HEK293 (cell line): ENCODE data around the gene PHACTR1.

Source experiments
- FEZF1 ChIP-seq: fragments of 450-650 bp; formaldehyde crosslinking; IDR thresholded peaks from 2 replicates; pipeline ENCODE4 v1.5.1; 2016; ENCODE audit warnings: missing biosample characterization, missing genetic modification characterization
- GLIS1 ChIP-seq: fragments of 450-650 bp; formaldehyde crosslinking; IDR thresholded peaks from 2 replicates; pipeline ENCODE4 v1.5.1; 2016; ENCODE audit warnings: missing biosample characterization, missing genetic modification characterization
- IKZF3 ChIP-seq: fragments of 450-650 bp; IDR thresholded peaks from 2 replicates; pipeline ENCODE4 v1.5.0; 2018; ENCODE audit warnings: missing biosample characterization, mild to moderate bottlenecking, missing genetic modification characterization, moderate library complexity
- KLF8 ChIP-seq: fragments of 450-650 bp; formaldehyde crosslinking; IDR thresholded peaks from 2 replicates; pipeline ENCODE4 v1.5.1; 2016; ENCODE audit warnings: missing biosample characterization, missing genetic modification characterization
- OVOL3 ChIP-seq: fragments of 450-650 bp; formaldehyde crosslinking; IDR thresholded peaks from 2 replicates; pipeline ENCODE4 v1.5.1; 2016; ENCODE audit warnings: missing biosample characterization, missing genetic modification characterization
- ZBTB17 ChIP-seq: fragments of 450-650 bp; formaldehyde crosslinking; IDR thresholded peaks from 2 replicates; pipeline ENCODE4 v1.5.1; 2016; ENCODE audit warnings: missing biosample characterization, missing genetic modification characterization
- ZNF175 ChIP-seq: fragments of 450-650 bp; formaldehyde crosslinking; IDR thresholded peaks from 2 replicates; pipeline ENCODE4 v1.5.1; 2016; ENCODE audit warnings: missing biosample characterization, missing genetic modification characterization
- ZNF335 ChIP-seq: fragments of 450-650 bp; formaldehyde crosslinking; conservative IDR thresholded peaks from 2 replicates; pipeline ENCODE4 v1.5.1; 2016; ENCODE audit warnings: missing biosample characterization, missing genetic modification characterization
- ZNF391 ChIP-seq: fragments of 450-650 bp; formaldehyde crosslinking; IDR thresholded peaks from 2 replicates; pipeline ENCODE4 v1.5.1; 2016; ENCODE audit warnings: low read depth, missing biosample characterization, missing genetic modification characterization, borderline replicate concordance
- ZNF404 ChIP-seq: fragments of 450-650 bp; formaldehyde crosslinking; IDR thresholded peaks from 2 replicates; pipeline ENCODE4 v1.5.1; 2017; ENCODE audit warnings: missing biosample characterization, missing genetic modification characterization
- ZNF433 ChIP-seq: fragments of 450-650 bp; formaldehyde crosslinking; IDR thresholded peaks from 2 replicates; pipeline ENCODE4 v1.5.1; 2016; ENCODE audit warnings: missing biosample characterization, missing genetic modification characterization, low read depth
- ZNF624 ChIP-seq: fragments of 450-650 bp; formaldehyde crosslinking; IDR thresholded peaks from 2 replicates; pipeline ENCODE4 v1.5.1; 2017; ENCODE audit warnings: missing biosample characterization, missing genetic modification characterization
- ZNF76 ChIP-seq: fragments of 450-650 bp; formaldehyde crosslinking; IDR thresholded peaks from 2 replicates; pipeline ENCODE4; 2016; ENCODE audit warnings: low read depth, missing biosample characterization, missing genetic modification characterization, borderline replicate concordance
- ZNF777 ChIP-seq: fragments of 450-650 bp; formaldehyde crosslinking; IDR thresholded peaks from 2 replicates; pipeline ENCODE4 v1.5.1; 2017; ENCODE audit warnings: missing biosample characterization, missing genetic modification characterization, borderline replicate concordance
- ZSCAN30 ChIP-seq: fragments of 450-650 bp; IDR thresholded peaks from 2 replicates; pipeline ENCODE4 v1.5.1; 2018; ENCODE audit warnings: missing biosample characterization, mild to moderate bottlenecking, missing genetic modification characterization, moderate library complexity
- TF ChIP-seq, protein P1 (sequence below): fragments of 450-650 bp; formaldehyde crosslinking; IDR thresholded peaks from 2 replicates; pipeline ENCODE4 v1.5.1; 2017; ENCODE audit warnings: missing biosample characterization, missing genetic modification characterization
- TF ChIP-seq, protein P2 (sequence below): fragments of 450-650 bp; IDR thresholded peaks from 2 replicates; pipeline ENCODE4 v1.5.1; 2018; ENCODE audit warnings: missing biosample characterization, mild to moderate bottlenecking, missing genetic modification characterization
- TF ChIP-seq, protein P3 (sequence below): fragments of 450-650 bp; formaldehyde crosslinking; IDR thresholded peaks from 2 replicates; pipeline ENCODE4 v1.5.1; 2016; ENCODE audit warnings: missing biosample characterization, missing genetic modification characterization
- TF ChIP-seq, protein P4 (sequence below): fragments of 450-650 bp; formaldehyde crosslinking; IDR thresholded peaks from 2 replicates; pipeline ENCODE4 v1.5.1; 2016; ENCODE audit warnings: missing biosample characterization, missing genetic modification characterization
- TF ChIP-seq, protein P5 (sequence below): fragments of 450-650 bp; formaldehyde crosslinking; IDR thresholded peaks from 2 replicates; pipeline ENCODE4 v1.5.1; 2016; ENCODE audit warnings: missing biosample characterization, missing genetic modification characterization, borderline replicate concordance
- TF ChIP-seq, protein P6 (sequence below): fragments of 450-650 bp; formaldehyde crosslinking; IDR thresholded peaks from 2 replicates; pipeline ENCODE4 v1.5.1; 2016; ENCODE audit warnings: missing biosample characterization, missing genetic modification characterization
- TF ChIP-seq, protein P7 (sequence below): fragments of 450-650 bp; formaldehyde crosslinking; IDR thresholded peaks from 2 replicates; pipeline ENCODE4 v1.5.1; 2016; ENCODE audit warnings: missing biosample characterization, missing genetic modification characterization
- TF ChIP-seq, protein P8 (sequence below): fragments of 450-650 bp; IDR thresholded peaks from 2 replicates; pipeline ENCODE4 v1.5.1; 2018; ENCODE audit warnings: missing biosample characterization, missing genetic modification characterization

Gene PHACTR1

DNA sequence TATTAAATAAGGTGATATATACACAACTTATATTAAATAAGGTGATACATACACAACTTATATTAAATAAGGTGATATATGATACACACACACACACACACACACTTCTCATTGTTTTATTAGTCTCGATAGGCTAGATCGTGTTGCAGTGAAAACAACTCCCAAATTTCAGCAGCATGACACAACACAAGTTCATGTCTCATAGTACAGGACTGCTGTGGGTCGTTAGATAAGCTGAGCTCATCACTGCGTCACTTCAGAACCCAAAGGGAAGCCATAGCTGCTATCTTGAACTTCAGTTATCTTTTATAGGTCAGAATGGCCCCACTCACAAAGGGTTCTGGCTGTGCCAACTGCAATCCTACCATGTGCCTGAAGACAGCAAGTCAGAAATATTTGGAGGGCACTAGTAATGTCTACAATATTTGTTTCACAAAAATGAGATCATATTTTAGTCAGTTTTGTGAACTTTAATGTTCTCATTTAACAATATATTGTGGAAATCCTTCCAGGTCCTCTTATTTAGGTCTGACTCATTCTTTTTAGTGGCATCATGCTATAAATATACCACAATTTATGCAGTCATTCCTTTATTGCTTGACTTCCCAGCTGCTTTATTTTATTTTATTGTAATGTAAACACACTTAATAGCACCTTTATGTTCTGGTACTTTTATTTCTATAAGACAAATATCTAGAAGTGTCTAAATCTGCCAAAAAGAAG lies 290.2 kb downstream of the PHACTR1 start (continued):
- TF ChIP-seq, protein P1, sequence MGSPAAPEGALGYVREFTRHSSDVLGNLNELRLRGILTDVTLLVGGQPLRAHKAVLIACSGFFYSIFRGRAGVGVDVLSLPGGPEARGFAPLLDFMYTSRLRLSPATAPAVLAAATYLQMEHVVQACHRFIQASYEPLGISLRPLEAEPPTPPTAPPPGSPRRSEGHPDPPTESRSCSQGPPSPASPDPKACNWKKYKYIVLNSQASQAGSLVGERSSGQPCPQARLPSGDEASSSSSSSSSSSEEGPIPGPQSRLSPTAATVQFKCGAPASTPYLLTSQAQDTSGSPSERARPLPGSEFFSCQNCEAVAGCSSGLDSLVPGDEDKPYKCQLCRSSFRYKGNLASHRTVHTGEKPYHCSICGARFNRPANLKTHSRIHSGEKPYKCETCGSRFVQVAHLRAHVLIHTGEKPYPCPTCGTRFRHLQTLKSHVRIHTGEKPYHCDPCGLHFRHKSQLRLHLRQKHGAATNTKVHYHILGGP = peak; percentile 92
- TF ChIP-seq ZNF624 (tag by site-specific recombination) = no peak
- TF ChIP-seq ZNF404 (tag by site-specific recombination) = no peak
- peak; percentile 89 for TF ChIP-seq KLF8 (tag by site-specific recombination)
- peak; percentile 90 for TF ChIP-seq OVOL3
- TF ChIP-seq GLIS1 (tag by site-specific recombination) = 0 out of 2 replicates have a peak, but pooled peaks have one; percentile 57
- TF ChIP-seq, protein P2, sequence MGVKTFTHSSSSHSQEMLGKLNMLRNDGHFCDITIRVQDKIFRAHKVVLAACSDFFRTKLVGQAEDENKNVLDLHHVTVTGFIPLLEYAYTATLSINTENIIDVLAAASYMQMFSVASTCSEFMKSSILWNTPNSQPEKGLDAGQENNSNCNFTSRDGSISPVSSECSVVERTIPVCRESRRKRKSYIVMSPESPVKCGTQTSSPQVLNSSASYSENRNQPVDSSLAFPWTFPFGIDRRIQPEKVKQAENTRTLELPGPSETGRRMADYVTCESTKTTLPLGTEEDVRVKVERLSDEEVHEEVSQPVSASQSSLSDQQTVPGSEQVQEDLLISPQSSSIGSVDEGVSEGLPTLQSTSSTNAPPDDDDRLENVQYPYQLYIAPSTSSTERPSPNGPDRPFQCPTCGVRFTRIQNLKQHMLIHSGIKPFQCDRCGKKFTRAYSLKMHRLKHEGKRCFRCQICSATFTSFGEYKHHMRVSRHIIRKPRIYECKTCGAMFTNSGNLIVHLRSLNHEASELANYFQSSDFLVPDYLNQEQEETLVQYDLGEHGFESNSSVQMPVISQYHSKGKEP = no peak
- no peak; the same call in 1 of the 2 replicates for TF ChIP-seq ZSCAN30
- no peak for TF ChIP-seq ZNF433
- TF ChIP-seq ZNF391 = peak; percentile 91; the same call in 1 of the 2 replicates
- TF ChIP-seq FEZF1 (tag by site-specific recombination) = peak; percentile 86
- TF ChIP-seq, protein P3, sequence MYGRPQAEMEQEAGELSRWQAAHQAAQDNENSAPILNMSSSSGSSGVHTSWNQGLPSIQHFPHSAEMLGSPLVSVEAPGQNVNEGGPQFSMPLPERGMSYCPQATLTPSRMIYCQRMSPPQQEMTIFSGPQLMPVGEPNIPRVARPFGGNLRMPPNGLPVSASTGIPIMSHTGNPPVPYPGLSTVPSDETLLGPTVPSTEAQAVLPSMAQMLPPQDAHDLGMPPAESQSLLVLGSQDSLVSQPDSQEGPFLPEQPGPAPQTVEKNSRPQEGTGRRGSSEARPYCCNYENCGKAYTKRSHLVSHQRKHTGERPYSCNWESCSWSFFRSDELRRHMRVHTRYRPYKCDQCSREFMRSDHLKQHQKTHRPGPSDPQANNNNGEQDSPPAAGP (tag by site-specific recombination) = peak; percentile 77
- TF ChIP-seq IKZF3 (tag by site-specific recombination) = peak; percentile 67
- TF ChIP-seq, protein P4, sequence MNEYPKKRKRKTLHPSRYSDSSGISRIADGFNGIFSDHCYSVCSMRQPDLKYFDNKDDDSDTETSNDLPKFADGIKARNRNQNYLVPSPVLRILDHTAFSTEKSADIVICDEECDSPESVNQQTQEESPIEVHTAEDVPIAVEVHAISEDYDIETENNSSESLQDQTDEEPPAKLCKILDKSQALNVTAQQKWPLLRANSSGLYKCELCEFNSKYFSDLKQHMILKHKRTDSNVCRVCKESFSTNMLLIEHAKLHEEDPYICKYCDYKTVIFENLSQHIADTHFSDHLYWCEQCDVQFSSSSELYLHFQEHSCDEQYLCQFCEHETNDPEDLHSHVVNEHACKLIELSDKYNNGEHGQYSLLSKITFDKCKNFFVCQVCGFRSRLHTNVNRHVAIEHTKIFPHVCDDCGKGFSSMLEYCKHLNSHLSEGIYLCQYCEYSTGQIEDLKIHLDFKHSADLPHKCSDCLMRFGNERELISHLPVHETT = peak; percentile 92
- TF ChIP-seq, protein P5, sequence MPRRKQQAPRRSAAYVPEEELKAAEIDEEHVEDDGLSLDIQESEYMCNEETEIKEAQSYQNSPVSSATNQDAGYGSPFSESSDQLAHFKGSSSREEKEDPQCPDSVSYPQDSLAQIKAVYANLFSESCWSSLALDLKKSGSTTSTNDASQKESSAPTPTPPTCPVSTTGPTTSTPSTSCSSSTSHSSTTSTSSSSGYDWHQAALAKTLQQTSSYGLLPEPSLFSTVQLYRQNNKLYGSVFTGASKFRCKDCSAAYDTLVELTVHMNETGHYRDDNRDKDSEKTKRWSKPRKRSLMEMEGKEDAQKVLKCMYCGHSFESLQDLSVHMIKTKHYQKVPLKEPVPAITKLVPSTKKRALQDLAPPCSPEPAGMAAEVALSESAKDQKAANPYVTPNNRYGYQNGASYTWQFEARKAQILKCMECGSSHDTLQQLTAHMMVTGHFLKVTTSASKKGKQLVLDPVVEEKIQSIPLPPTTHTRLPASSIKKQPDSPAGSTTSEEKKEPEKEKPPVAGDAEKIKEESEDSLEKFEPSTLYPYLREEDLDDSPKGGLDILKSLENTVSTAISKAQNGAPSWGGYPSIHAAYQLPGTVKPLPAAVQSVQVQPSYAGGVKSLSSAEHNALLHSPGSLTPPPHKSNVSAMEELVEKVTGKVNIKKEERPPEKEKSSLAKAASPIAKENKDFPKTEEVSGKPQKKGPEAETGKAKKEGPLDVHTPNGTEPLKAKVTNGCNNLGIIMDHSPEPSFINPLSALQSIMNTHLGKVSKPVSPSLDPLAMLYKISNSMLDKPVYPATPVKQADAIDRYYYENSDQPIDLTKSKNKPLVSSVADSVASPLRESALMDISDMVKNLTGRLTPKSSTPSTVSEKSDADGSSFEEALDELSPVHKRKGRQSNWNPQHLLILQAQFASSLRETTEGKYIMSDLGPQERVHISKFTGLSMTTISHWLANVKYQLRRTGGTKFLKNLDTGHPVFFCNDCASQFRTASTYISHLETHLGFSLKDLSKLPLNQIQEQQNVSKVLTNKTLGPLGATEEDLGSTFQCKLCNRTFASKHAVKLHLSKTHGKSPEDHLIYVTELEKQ (tag by site-specific recombination) = peak; percentile 95
- peak; percentile 76 for TF ChIP-seq ZBTB17 (tag by site-specific recombination)
- TF ChIP-seq, protein P6, sequence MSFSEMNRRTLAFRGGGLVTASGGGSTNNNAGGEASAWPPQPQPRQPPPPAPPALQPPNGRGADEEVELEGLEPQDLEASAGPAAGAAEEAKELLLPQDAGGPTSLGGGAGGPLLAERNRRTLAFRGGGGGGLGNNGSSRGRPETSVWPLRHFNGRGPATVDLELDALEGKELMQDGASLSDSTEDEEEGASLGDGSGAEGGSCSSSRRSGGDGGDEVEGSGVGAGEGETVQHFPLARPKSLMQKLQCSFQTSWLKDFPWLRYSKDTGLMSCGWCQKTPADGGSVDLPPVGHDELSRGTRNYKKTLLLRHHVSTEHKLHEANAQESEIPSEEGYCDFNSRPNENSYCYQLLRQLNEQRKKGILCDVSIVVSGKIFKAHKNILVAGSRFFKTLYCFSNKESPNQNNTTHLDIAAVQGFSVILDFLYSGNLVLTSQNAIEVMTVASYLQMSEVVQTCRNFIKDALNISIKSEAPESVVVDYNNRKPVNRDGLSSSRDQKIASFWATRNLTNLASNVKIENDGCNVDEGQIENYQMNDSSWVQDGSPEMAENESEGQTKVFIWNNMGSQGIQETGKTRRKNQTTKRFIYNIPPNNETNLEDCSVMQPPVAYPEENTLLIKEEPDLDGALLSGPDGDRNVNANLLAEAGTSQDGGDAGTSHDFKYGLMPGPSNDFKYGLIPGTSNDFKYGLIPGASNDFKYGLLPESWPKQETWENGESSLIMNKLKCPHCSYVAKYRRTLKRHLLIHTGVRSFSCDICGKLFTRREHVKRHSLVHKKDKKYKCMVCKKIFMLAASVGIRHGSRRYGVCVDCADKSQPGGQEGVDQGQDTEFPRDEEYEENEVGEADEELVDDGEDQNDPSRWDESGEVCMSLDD = peak; percentile 80
- TF ChIP-seq ZNF335 (tag by site-specific recombination) = peak; percentile 90
- no peak for TF ChIP-seq ZNF175 (tag by site-specific recombination)
- TF ChIP-seq ZNF76 = peak; percentile 10; the same call in 1 of the 2 replicates
- TF ChIP-seq, protein P7, sequence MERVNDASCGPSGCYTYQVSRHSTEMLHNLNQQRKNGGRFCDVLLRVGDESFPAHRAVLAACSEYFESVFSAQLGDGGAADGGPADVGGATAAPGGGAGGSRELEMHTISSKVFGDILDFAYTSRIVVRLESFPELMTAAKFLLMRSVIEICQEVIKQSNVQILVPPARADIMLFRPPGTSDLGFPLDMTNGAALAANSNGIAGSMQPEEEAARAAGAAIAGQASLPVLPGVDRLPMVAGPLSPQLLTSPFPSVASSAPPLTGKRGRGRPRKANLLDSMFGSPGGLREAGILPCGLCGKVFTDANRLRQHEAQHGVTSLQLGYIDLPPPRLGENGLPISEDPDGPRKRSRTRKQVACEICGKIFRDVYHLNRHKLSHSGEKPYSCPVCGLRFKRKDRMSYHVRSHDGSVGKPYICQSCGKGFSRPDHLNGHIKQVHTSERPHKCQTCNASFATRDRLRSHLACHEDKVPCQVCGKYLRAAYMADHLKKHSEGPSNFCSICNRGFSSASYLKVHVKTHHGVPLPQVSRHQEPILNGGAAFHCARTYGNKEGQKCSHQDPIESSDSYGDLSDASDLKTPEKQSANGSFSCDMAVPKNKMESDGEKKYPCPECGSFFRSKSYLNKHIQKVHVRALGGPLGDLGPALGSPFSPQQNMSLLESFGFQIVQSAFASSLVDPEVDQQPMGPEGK = peak; percentile 70; the same call in 1 of the 2 replicates
- TF ChIP-seq, protein P8, sequence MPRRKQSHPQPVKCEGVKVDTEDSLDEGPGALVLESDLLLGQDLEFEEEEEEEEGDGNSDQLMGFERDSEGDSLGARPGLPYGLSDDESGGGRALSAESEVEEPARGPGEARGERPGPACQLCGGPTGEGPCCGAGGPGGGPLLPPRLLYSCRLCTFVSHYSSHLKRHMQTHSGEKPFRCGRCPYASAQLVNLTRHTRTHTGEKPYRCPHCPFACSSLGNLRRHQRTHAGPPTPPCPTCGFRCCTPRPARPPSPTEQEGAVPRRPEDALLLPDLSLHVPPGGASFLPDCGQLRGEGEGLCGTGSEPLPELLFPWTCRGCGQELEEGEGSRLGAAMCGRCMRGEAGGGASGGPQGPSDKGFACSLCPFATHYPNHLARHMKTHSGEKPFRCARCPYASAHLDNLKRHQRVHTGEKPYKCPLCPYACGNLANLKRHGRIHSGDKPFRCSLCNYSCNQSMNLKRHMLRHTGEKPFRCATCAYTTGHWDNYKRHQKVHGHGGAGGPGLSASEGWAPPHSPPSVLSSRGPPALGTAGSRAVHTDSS (tag by site-specific recombination) = peak; percentile 30; the same call in 1 of the 2 replicates
- TF ChIP-seq ZNF777 (tag by site-specific recombination) = no peak
